GM23338 (cell line): ENCODE measurements around the gene ZNF385B. TPM values are rescaled to one million over a fixed set of nuclear protein-coding genes. Genes with fewer than 3 reads are reported as not detected.

ENCODE experiments used
- ATAC-seq: fragments of 200-7000 bp; cut with Tn5 transposase; 3 replicates; pipeline ENCODE4 v1.9.1; 2020
- DNase-seq: peaks from one replicate; pipeline ENCODE4 v3.0.0-alpha.2; 2015; ENCODE audit warnings: low spot score
- H2AFZ ChIP-seq: fragments of 200-600 bp; sonication (generic); 2 replicates; pipeline ENCODE4 v1.8.0; 2016; ENCODE audit warnings: antibody characterized with exemption, mild to moderate bottlenecking, moderate library complexity
- H3F3A ChIP-seq: fragments of 200-600 bp; sonication (generic); replicated peaks from 2 replicates; pipeline ENCODE4 v1.8.0; 2017; ENCODE audit warnings: antibody characterized with exemption, mixed run types, low read depth
- H3K27ac ChIP-seq: fragments of 200-600 bp; sonication (generic); 2 replicates; pipeline ENCODE4 v1.6.1; 2016; ENCODE audit warnings: low read depth
- H3K27me3 ChIP-seq: fragments of 200-600 bp; sonication (generic); 2 replicates; pipeline ENCODE4 v1.8.0; 2016; ENCODE audit warnings: mild to moderate bottlenecking, mixed run types, moderate library complexity; ENCODE audit not compliant: insufficient read depth
- H3K36me3 ChIP-seq: fragments of 200-600 bp; sonication (generic); 2 replicates; pipeline ENCODE4 v1.8.0; 2016; ENCODE audit warnings: mild to moderate bottlenecking; ENCODE audit not compliant: insufficient read depth
- H3K4me1 ChIP-seq: fragments of 200-600 bp; sonication (generic); 2 replicates; pipeline ENCODE4 v1.8.0; 2016; ENCODE audit warnings: mild to moderate bottlenecking, moderate library complexity; ENCODE audit not compliant: insufficient read depth
- H3K4me2 ChIP-seq: fragments of 200-600 bp; sonication (generic); 2 replicates; pipeline ENCODE4 v1.7.1; 2017; ENCODE audit warnings: mixed run types
- H3K4me3 ChIP-seq: fragments of 200-600 bp; sonication (generic); 2 replicates; pipeline ENCODE4 v1.6.1; 2016; ENCODE audit warnings: mixed run types
- H3K79me2 ChIP-seq: fragments of 200-600 bp; sonication (generic); replicated peaks from 2 replicates; pipeline ENCODE4 v1.8.0; 2017; ENCODE audit warnings: mild to moderate bottlenecking; ENCODE audit not compliant: insufficient read depth
- H3K9me2 ChIP-seq: fragments of 200-600 bp; sonication (generic); 2 replicates; pipeline ENCODE4 v1.8.0; 2017; ENCODE audit not compliant: insufficient read depth
- H4K20me1 ChIP-seq: fragments of 200-600 bp; sonication (generic); replicated peaks from 2 replicates; pipeline ENCODE4 v1.8.0; 2017; ENCODE audit warnings: mild to moderate bottlenecking; ENCODE audit not compliant: insufficient read depth
- H3K27ac Mint-ChIP-seq: 2 replicates; pipeline ENCODE4 v1.8.0; 2020; ENCODE audit warnings: inconsistent platforms, mild to moderate bottlenecking, moderate library complexity, mixed read lengths
- H3K27me3 Mint-ChIP-seq: 3 replicates; pipeline ENCODE4 v1.8.0; 2022; ENCODE audit warnings: low read depth, mild to moderate bottlenecking, moderate library complexity, mixed read lengths, inconsistent platforms; ENCODE audit not compliant: insufficient read depth, poor library complexity
- H3K36me3 Mint-ChIP-seq: 3 replicates; pipeline ENCODE4 v1.8.0; 2021; ENCODE audit warnings: low read depth, mild to moderate bottlenecking, inconsistent platforms, moderate library complexity, mixed read lengths
- H3K4me1 Mint-ChIP-seq: 3 replicates; pipeline ENCODE4 v1.8.0; 2020; ENCODE audit warnings: mild to moderate bottlenecking, inconsistent platforms, mixed read lengths
- H3K4me3 Mint-ChIP-seq: 3 replicates; pipeline ENCODE4 v1.8.0; 2021; ENCODE audit warnings: moderate library complexity, mild to moderate bottlenecking, inconsistent platforms, mixed read lengths
- H3K9me3 Mint-ChIP-seq: 3 replicates; pipeline ENCODE4 v1.8.0; 2020; ENCODE audit warnings: moderate library complexity, mild to moderate bottlenecking, inconsistent platforms, mixed read lengths
- CREB1 ChIP-seq: fragments of 250-450 bp; sonication (Bioruptor Pico); IDR thresholded peaks from 2 replicates; pipeline ENCODE4 v1.5.0; 2020; ENCODE audit warnings: low read depth, mild to moderate bottlenecking, moderate library complexity
- EZH2 ChIP-seq: fragments of 200-600 bp; sonication (generic); IDR thresholded peaks from one replicate; pipeline ENCODE4 v1.8.0; 2017; ENCODE audit warnings: antibody characterized with exemption, mild to moderate bottlenecking, low read depth; ENCODE audit not compliant: unreplicated experiment
- EZH2phosphoT487 ChIP-seq: fragments of 200-600 bp; sonication (generic); IDR thresholded peaks from one replicate; pipeline ENCODE4 v1.8.1; 2018; ENCODE audit warnings: antibody characterized with exemption; ENCODE audit not compliant: unreplicated experiment
- JUNB ChIP-seq: IDR thresholded peaks from one replicate; pipeline ENCODE4 v1.6.1; 2016; ENCODE audit warnings: antibody characterized with exemption; ENCODE audit not compliant: unreplicated experiment
- NANOG ChIP-seq: IDR thresholded peaks from 2 replicates; pipeline ENCODE4 v1.6.1; 2016; ENCODE audit warnings: antibody characterized with exemption, borderline replicate concordance
- POLR2AphosphoS5 ChIP-seq: IDR thresholded peaks from 2 replicates; pipeline ENCODE4 v1.6.1; 2016; ENCODE audit warnings: antibody characterized with exemption, low read depth
- STAT1 ChIP-seq: IDR thresholded peaks from one replicate; pipeline ENCODE4 v1.6.1; 2016; ENCODE audit warnings: antibody characterized with exemption; ENCODE audit not compliant: unreplicated experiment
- ZNF114 ChIP-seq: fragments of 250-450 bp; sonication (Bioruptor Pico); IDR thresholded peaks from 2 replicates; pipeline ENCODE4 v1.5.0; 2020; ENCODE audit warnings: mild to moderate bottlenecking, moderate library complexity
- ZNF331 ChIP-seq: fragments of 250-450 bp; sonication (Bioruptor Pico); IDR thresholded peaks from 2 replicates; pipeline ENCODE4 v1.5.0; 2020; ENCODE audit warnings: low read depth, mild to moderate bottlenecking, moderate library complexity
- ZNF462 ChIP-seq: fragments of 250-450 bp; sonication (Bioruptor Pico); IDR thresholded peaks from 2 replicates; pipeline ENCODE4 v1.5.0; 2020; ENCODE audit warnings: mild to moderate bottlenecking, moderate library complexity
- polyA plus RNA-seq: library from polyadenylated mRNA; unstranded; fragments of >200 nt; fragmentation: Nextera tagmentation; extraction: Ambion mirVana; gene quantifications from 2 replicates; pipeline ENCODE4 v1.2.1, GENCODE V29; 2016
- total RNA-seq: library from RNA; depleted of rRNA; stranded (reverse); fragments of >200 nt; shearing (Covaris generic); gene quantifications from 2 replicates; pipeline ENCODE4 v1.2.3, GENCODE V29; 2014
- TF ChIP-seq, protein P1 (sequence below), 2 experiments: fragments of 200-600 bp in 1 of 2; sonication (generic) in 1 of 2; conservative IDR thresholded peaks; 2 replicates each; pipeline versions ENCODE4 v1.5.1 to v1.6.1; 2016 to 2017; ENCODE audit warnings: antibody characterized with exemption in 2 of 2, low read depth in 2 of 2, mild to moderate bottlenecking in 2 of 2, moderate library complexity in 1 of 2
- TF ChIP-seq, protein P2 (sequence below): IDR thresholded peaks from one replicate; pipeline ENCODE4 v1.6.1; 2018; ENCODE audit warnings: antibody characterized with exemption; ENCODE audit not compliant: unreplicated experiment
- TF ChIP-seq, protein P3 (sequence below): IDR thresholded peaks from 2 replicates; pipeline ENCODE4 v1.6.1; 2016; ENCODE audit warnings: antibody characterized with exemption

Gene ZNF385B
- total and polyA plus RNA-seq, 2 experiments from 2014 or later, result 1.5 to 4.6 TPM

DNA sequence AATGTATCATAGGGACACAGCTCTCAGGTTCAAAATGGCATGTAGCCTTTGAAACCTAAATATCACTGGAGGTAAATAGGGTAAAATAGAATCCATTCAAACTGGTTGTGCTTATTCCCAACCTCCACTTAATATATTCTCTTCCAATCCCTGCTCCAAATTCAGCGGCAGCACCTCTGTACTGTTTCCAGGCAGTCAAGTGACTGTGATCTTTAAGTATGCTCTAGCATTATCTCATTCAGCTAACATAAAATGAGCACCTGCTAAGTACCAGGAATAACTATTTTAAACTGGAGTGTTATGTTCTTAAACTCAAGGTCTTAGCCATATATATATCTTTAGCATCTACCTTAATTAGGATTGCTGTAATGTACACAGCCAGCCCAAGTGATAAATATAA, 327.5 kb downstream of the ZNF385B start:
- peaks cover under 1% of the 10 kb centered on the region; the same call in 1 of the 3 replicates for H3K9me3 Mint-ChIP-seq
- Histone ChIP-seq H3K79me2 (no peaks in the 10 kb centered on the region), H3K36me3 (no peaks in the 10 kb centered on the region), H3F3A (no peaks in the 10 kb centered on the region), H3K27ac (no peak overlapping the region), H3K4me3 (no peak overlapping the region), H4K20me1 (no peaks in the 10 kb centered on the region), H3K9me2 (no peaks in the 10 kb centered on the region), H2AFZ (no peak overlapping the region), H3K27me3 (no peaks in the 10 kb centered on the region), H3K4me2 (no peak overlapping the region), H3K4me1 (0 out of 2 replicates have a peak, but pooled peaks cover 5% of the 10 kb centered on the region)
- TF ChIP-seq CREB1 (CRISPR knock-in tag), result no peak
- TF ChIP-seq JUNB, result no peak
- TF ChIP-seq ZNF114, result no peak
- no peak for TF ChIP-seq NANOG
- TF ChIP-seq ZNF462 (CRISPR knock-in tag), result no peak
- TF ChIP-seq EZH2phosphoT487, result no peak
- no peak for TF ChIP-seq POLR2AphosphoS5
- TF ChIP-seq ZNF331 (CRISPR knock-in tag), result no peak
- TF ChIP-seq, protein P1, sequence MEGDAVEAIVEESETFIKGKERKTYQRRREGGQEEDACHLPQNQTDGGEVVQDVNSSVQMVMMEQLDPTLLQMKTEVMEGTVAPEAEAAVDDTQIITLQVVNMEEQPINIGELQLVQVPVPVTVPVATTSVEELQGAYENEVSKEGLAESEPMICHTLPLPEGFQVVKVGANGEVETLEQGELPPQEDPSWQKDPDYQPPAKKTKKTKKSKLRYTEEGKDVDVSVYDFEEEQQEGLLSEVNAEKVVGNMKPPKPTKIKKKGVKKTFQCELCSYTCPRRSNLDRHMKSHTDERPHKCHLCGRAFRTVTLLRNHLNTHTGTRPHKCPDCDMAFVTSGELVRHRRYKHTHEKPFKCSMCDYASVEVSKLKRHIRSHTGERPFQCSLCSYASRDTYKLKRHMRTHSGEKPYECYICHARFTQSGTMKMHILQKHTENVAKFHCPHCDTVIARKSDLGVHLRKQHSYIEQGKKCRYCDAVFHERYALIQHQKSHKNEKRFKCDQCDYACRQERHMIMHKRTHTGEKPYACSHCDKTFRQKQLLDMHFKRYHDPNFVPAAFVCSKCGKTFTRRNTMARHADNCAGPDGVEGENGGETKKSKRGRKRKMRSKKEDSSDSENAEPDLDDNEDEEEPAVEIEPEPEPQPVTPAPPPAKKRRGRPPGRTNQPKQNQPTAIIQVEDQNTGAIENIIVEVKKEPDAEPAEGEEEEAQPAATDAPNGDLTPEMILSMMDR (conservative IDR thresholded peaks at IDR 0.05; ENCODE audit: low read depth in 2 of 2), result no peak
- no peak for TF ChIP-seq STAT1
- TF ChIP-seq, protein P2, sequence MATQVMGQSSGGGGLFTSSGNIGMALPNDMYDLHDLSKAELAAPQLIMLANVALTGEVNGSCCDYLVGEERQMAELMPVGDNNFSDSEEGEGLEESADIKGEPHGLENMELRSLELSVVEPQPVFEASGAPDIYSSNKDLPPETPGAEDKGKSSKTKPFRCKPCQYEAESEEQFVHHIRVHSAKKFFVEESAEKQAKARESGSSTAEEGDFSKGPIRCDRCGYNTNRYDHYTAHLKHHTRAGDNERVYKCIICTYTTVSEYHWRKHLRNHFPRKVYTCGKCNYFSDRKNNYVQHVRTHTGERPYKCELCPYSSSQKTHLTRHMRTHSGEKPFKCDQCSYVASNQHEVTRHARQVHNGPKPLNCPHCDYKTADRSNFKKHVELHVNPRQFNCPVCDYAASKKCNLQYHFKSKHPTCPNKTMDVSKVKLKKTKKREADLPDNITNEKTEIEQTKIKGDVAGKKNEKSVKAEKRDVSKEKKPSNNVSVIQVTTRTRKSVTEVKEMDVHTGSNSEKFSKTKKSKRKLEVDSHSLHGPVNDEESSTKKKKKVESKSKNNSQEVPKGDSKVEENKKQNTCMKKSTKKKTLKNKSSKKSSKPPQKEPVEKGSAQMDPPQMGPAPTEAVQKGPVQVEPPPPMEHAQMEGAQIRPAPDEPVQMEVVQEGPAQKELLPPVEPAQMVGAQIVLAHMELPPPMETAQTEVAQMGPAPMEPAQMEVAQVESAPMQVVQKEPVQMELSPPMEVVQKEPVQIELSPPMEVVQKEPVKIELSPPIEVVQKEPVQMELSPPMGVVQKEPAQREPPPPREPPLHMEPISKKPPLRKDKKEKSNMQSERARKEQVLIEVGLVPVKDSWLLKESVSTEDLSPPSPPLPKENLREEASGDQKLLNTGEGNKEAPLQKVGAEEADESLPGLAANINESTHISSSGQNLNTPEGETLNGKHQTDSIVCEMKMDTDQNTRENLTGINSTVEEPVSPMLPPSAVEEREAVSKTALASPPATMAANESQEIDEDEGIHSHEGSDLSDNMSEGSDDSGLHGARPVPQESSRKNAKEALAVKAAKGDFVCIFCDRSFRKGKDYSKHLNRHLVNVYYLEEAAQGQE, result no peak
- TF ChIP-seq, protein P3, sequence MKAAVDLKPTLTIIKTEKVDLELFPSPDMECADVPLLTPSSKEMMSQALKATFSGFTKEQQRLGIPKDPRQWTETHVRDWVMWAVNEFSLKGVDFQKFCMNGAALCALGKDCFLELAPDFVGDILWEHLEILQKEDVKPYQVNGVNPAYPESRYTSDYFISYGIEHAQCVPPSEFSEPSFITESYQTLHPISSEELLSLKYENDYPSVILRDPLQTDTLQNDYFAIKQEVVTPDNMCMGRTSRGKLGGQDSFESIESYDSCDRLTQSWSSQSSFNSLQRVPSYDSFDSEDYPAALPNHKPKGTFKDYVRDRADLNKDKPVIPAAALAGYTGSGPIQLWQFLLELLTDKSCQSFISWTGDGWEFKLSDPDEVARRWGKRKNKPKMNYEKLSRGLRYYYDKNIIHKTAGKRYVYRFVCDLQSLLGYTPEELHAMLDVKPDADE, result no peak
- TF ChIP-seq EZH2, result no peak
- H3K27ac Mint-ChIP-seq, result no peak overlapping the region
- H3K27me3 Mint-ChIP-seq, result peaks cover 2% of the 10 kb centered on the region
- H3K36me3 Mint-ChIP-seq, result no peaks in the 10 kb centered on the region
- no peak for DNase-seq
- no peak for ATAC-seq
- peaks cover 10% of the 10 kb centered on the region; the same call in 2 of the 3 replicates for H3K4me1 Mint-ChIP-seq
- H3K4me3 Mint-ChIP-seq, result no peak overlapping the region
